CD4-positive, alpha-beta memory T cell (primary cell): ENCODE measurements around the gene TSGA10. TPM values are rescaled to one million over a fixed set of nuclear protein-coding genes. Genes with fewer than 3 reads are reported as not detected.
"Not testable (repeated sequence)": the region's sequence is repeated elsewhere in the genome, so short reads cannot be mapped to it uniquely, and the experiment has no call there.

ENCODE experiments used
- CTCF ChIA-PET: fragments of 350-600 bp; sonication (Branson Sonifier 250); formaldehyde crosslinking; loops from one replicate; lab custom pipeline; 2021; ENCODE audit warnings: inconsistent platforms; ENCODE audit not compliant: partially characterized antibody; lab: Charles Lee
- POLR2A ChIA-PET: fragments of 350-600 bp; sonication (Branson Sonifier 250); formaldehyde crosslinking; loops from one replicate; lab custom pipeline; 2021; ENCODE audit not compliant: partially characterized antibody; lab: Charles Lee
- DNase-seq, 5 donors: peaks; one replicate each; pipeline versions ENCODE4 v3.0.0 to v3.0.0-alpha.2; 2020 to 2022; ENCODE audit warnings: mixed read lengths in 1 of 5
- H3K27ac ChIP-seq: one replicate; pipeline ENCODE4 v1.7.0; 2013; ENCODE audit warnings: low read depth, low read length
- H3K27me3 ChIP-seq: 2 replicates; pipeline ENCODE4 v1.7.0; 2013; ENCODE audit warnings: mild to moderate bottlenecking, low read length, moderate library complexity; ENCODE audit not compliant: insufficient read depth
- H3K36me3 ChIP-seq: 2 replicates; pipeline ENCODE4 v1.7.0; 2013; ENCODE audit warnings: mild to moderate bottlenecking, low read length, moderate library complexity; ENCODE audit not compliant: insufficient read depth
- H3K4me1 ChIP-seq: 2 replicates; pipeline ENCODE4 v1.7.0; 2013; ENCODE audit warnings: mild to moderate bottlenecking, low read length, moderate library complexity; ENCODE audit not compliant: insufficient read depth
- H3K4me3 ChIP-seq, 2 donors: one replicate each; pipeline ENCODE4 v1.7.0; 2013; ENCODE audit warnings: low read length in 2 of 2, mild to moderate bottlenecking in 1 of 2
- H3K9me3 ChIP-seq, 2 donors: one replicate each; pipeline ENCODE4 v1.7.0; 2013; ENCODE audit warnings: low read length in 2 of 2, control low read depth in 1 of 2; ENCODE audit not compliant: control insufficient read depth in 1 of 2
- H3K27ac Mint-ChIP-seq, 7 donors: one replicate each; pipeline ENCODE4 v1.8.0; 2020 to 2021; ENCODE audit warnings: mixed read lengths in 7 of 7, mild to moderate bottlenecking in 6 of 7, inconsistent platforms in 3 of 7, moderate library complexity in 3 of 7
- H3K27me3 Mint-ChIP-seq, 2 donors: one replicate each; pipeline ENCODE4 v1.8.0; 2020 to 2021; ENCODE audit warnings: mixed read lengths in 2 of 2
- H3K36me3 Mint-ChIP-seq, 2 donors: one replicate each; pipeline ENCODE4 v1.8.0; 2020 to 2021; ENCODE audit warnings: mixed read lengths in 2 of 2, inconsistent platforms in 1 of 2, mild to moderate bottlenecking in 1 of 2
- H3K4me1 Mint-ChIP-seq, 4 donors: one replicate each; pipeline ENCODE4 v1.8.0; 2020 to 2021; ENCODE audit warnings: mixed read lengths in 4 of 4, mild to moderate bottlenecking in 1 of 4
- H3K4me3 Mint-ChIP-seq, 8 donors: one replicate each; pipeline ENCODE4 v1.8.0; 2020 to 2021; ENCODE audit warnings: mixed read lengths in 8 of 8, mild to moderate bottlenecking in 7 of 8, moderate library complexity in 6 of 8, inconsistent platforms in 3 of 8
- H3K9me3 Mint-ChIP-seq, 8 donors: one replicate each; pipeline ENCODE4 v1.8.0; 2020 to 2021; ENCODE audit warnings: mixed read lengths in 8 of 8, mild to moderate bottlenecking in 5 of 8, inconsistent platforms in 3 of 8, moderate library complexity in 1 of 8
- intact Hi-C: fragments of 100-400 bp; cut with micrococcal nuclease; formaldehyde crosslinking; loops from one replicate; pipeline ENCODE4 v1.15.1; 2023
- polyA plus RNA-seq, 2 donors: library from polyadenylated mRNA; unstranded; fragments of 300-500 nt; fragmentation: Illumina TruSeq; gene quantifications; one replicate each; pipeline ENCODE4 v1.2.3, GENCODE V29; 2021
- total RNA-seq, 2 experiments: library from RNA; stranded (reverse); gene quantifications; one replicate each; pipeline ENCODE4 v1.2.3, GENCODE V29; 2021

The TSGA10 gene
- total and polyA plus RNA-seq, 4 experiments from 2014 or later: 17.0 to 22.6 (median 19.0) TPM

DNA sequence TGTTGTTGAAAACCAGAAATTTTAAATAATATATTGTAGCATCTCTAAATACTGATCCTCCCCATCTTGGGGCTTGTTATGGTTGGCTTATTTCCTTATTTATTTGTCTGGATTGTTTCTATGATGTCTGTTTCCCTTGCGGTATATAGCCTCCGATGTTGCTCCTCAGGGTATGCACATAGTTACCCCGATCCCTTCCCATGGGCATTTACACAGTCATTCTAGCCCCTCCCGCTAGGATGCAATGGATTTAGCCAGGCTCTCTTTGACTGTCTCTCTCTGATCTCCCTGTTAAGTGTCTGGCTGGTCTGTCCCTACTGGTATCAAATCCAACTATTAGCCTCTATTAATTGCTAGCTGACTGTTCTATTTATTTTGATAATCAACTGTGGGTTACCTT, 126.9 kb downstream of the TSGA10 start:
- Mint-ChIP-seq H3K9me3 (peaks cover 4 to 13% (median 9%) of the 10 kb centered on the region in 8 donors), H3K4me1 (no peaks in the 10 kb centered on the region), H3K27ac (no peak overlapping the region), H3K4me3 (no peak overlapping the region), H3K36me3 (peaks cover 6 to 8% of the 10 kb centered on the region in 2 donors), H3K27me3 (peaks cover 4 to 5% of the 10 kb centered on the region in 2 donors)
- intact Hi-C loops: no loop called here
- ChIA-PET POLR2A (no interaction called here), CTCF (no interaction called here)
- H3K4me1 ChIP-seq: no peaks in the 10 kb centered on the region
- no peak overlapping the region for H3K27ac ChIP-seq
- H3K36me3 ChIP-seq: no peaks in the 10 kb centered on the region
- H3K27me3 ChIP-seq: no peaks in the 10 kb centered on the region
- no peak overlapping the region for H3K4me3 ChIP-seq
- no peak for DNase-seq
- no peaks in the 10 kb centered on the region for H3K9me3 ChIP-seq

DNA sequence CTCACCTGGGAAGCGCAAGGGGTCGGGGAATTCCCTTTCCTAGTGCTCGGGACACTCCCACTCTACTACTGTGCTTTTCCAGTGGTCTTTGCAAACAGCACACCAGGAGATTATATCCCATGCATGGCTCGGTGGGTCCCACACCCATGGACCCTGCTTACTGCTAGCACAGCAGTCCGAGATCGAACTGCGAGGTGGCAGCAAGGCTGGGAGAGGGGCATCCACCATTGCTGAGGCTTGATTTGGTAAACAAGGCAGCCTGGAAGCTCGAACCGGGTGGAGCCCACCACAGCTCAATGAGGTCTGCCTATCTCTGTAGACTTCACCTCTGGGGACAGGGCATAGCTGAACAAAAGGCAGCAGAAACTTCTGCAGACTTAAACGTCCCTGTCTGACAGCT, 154.0 kb downstream of the TSGA10 start:
- Histone ChIP-seq H3K36me3 (no peaks in the 10 kb centered on the region), H3K27me3 (no peaks in the 10 kb centered on the region), H3K9me3 (no peaks in the 10 kb centered on the region), H3K4me3 (no peak overlapping the region), H3K4me1 (no peaks in the 10 kb centered on the region), H3K27ac (no peak overlapping the region)
- POLR2A ChIA-PET: no interaction called here
- Mint-ChIP-seq H3K9me3 (peaks cover 2 to 38% (median 22%) of the 10 kb centered on the region in 8 donors), H3K27ac (no peak overlapping the region), H3K27me3 (peaks cover 2 to 3% of the 10 kb centered on the region in 2 donors), H3K4me1 (no peaks in the 10 kb centered on the region), H3K4me3 (no peak overlapping the region), H3K36me3 (peaks cover 16 to 31% of the 10 kb centered on the region in 2 donors)
- CTCF ChIA-PET: no interaction called here
- intact Hi-C loops: no loop called here
- DNase-seq: no peak

DNA sequence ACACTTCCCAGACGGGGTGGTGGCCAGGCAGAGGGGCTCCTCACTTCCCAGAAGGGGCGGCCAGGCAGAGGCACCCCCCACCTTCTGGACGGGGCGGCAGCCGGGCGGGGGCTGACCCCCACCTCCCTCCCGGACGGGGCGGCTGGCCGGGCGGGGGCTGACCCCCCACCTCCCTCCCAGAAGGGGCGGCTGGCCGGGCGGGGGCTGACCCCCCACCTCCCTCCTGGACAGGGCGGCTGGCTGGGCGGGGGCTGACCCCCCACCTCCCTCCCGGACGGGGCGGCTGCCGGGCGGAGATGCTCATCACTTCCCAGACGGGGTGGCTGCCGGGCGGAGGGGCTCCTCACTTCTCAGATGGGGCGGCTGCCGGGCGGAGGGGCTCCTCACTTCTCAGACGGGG, 166.0 kb downstream of the TSGA10 start:
- H3K4me1 Mint-ChIP-seq, intact Hi-C loops, H3K4me3 ChIP-seq, CTCF ChIA-PET, H3K4me1 ChIP-seq, H3K9me3 ChIP-seq, H3K36me3 Mint-ChIP-seq, H3K9me3 Mint-ChIP-seq, H3K4me3 Mint-ChIP-seq, DNase-seq, H3K36me3 ChIP-seq, H3K27ac ChIP-seq, H3K27me3 Mint-ChIP-seq, H3K27me3 ChIP-seq, POLR2A ChIA-PET, H3K27ac Mint-ChIP-seq: not testable (repeated sequence)

DNA sequence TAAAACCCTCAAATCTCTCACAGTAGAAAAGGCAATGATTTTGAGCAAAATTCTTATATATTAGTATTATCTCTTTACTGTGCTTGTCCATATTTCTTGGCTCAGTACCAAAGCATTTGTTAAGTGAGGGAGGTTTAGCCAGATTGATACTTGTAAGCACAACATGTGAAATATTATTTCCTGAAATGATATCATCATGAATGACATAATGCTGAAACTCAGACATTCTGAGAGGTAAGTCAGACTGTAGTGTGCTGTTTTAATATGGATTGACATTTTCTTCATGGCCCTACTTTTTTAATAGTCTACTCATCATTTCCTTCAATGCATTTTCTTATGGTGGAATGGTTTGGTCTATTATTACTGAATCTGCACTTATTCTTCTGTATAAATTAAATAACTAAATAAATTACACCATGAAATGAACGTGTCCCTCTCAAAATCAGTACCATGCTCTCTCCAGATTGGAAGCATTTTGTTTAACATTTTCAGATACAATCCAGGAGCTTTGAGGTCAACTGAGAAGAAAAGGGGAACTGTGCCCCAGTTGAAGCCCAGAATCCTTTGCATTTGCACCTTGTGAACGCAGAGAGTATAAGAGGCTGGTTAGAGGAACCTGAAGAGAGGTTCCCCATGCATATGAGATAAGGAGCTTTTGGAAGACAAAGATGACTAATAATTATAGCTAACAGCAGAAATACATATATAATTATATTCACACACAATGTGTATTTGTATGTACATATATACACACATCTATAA, 168.7 kb downstream of the TSGA10 start:
- peaks cover 1 to 2% of the 10 kb centered on the region in 2 donors for H3K27me3 Mint-ChIP-seq
- peaks cover 0 to 4% of the 10 kb centered on the region in 2 donors for H3K36me3 Mint-ChIP-seq
- no peaks in the 10 kb centered on the region for H3K4me1 ChIP-seq
- intact Hi-C loops: no loop called here
- no peaks in the 10 kb centered on the region for H3K27me3 ChIP-seq
- DNase-seq: no peak
- no peak overlapping the region for H3K27ac Mint-ChIP-seq
- no peak overlapping the region for H3K27ac ChIP-seq
- ChIA-PET POLR2A (no interaction called here), CTCF (no interaction called here)
- H3K4me3 Mint-ChIP-seq: no peak overlapping the region
- H3K9me3 Mint-ChIP-seq: peaks cover 0 to 9% (median 4%) of the 10 kb centered on the region in 8 donors
- no peaks in the 10 kb centered on the region for H3K4me1 Mint-ChIP-seq
- H3K36me3 ChIP-seq: no peaks in the 10 kb centered on the region
- H3K9me3 ChIP-seq: no peaks in the 10 kb centered on the region
- no peak overlapping the region for H3K4me3 ChIP-seq

DNA sequence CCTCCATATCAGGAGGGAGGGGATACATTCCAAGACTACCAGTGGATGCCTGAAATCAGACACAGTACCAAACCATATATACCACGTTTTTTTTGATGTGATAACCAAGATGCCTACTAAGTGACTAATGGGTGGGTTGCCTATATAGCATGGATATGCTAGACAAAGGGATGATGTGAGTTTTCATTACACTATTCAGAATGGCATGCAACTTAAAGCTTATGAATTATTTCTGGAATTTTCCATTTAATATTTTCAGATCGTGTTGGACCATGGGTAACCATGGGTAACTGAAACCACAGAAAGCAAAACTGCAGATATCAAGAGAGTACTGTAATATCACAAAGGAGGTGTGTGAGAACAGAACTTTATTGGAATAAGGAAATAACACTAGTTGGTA, 179.1 kb downstream of the TSGA10 start:
- H3K27ac ChIP-seq: no peak overlapping the region
- no peaks in the 10 kb centered on the region for H3K4me1 Mint-ChIP-seq
- POLR2A ChIA-PET: interaction anchor here (0.6 kb wide), 1 partner anchor 165 kb away, joined by 3 read pairs; no protein-coding TSS in a partner anchor
- H3K4me3 ChIP-seq: no peak overlapping the region
- no peaks in the 10 kb centered on the region for H3K27me3 ChIP-seq
- CTCF ChIA-PET: no interaction called here
- H3K36me3 ChIP-seq: no peaks in the 10 kb centered on the region
- H3K27ac Mint-ChIP-seq: no peak overlapping the region
- H3K9me3 ChIP-seq: no peaks in the 10 kb centered on the region
- peaks cover 15 to 19% of the 10 kb centered on the region in 2 donors for H3K36me3 Mint-ChIP-seq
- H3K27me3 Mint-ChIP-seq: peaks cover 8 to 9% of the 10 kb centered on the region in 2 donors
- peaks cover 4 to 62% (median 48%) of the 10 kb centered on the region in 8 donors for H3K9me3 Mint-ChIP-seq
- no peak for DNase-seq
- intact Hi-C loops: no loop called here
- H3K4me1 ChIP-seq: no peaks in the 10 kb centered on the region
- H3K4me3 Mint-ChIP-seq: no peak overlapping the region

DNA sequence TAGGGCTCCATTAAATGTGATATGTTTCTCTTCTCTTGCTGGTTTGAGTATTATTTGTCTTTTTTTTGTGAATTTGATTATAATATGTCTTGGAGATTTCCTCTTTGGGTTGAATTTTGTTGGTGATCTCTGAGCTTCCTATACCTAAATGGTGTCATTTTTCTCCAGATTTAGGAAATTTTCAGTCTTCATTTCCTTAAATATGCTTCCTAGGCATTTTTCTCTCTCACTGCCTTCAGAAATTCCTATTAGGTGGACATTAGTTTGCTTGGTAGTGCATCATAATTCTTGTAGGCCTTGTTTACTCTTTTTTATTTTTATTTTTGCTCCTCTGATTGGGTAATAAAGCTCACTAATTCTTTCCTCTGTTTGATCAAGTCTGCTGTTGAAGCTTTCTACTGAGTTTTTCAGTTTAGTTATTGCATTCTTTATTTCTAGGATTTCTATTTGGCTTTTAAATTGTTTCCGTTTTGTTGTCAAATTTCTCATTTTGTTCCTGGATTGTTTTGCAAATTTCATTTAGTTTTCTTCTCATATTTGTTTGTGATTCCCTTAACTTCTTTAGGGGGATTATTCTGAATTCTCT, 182.1 kb downstream of the TSGA10 start:
- no peaks in the 10 kb centered on the region for H3K36me3 ChIP-seq
- CTCF ChIA-PET: no interaction called here
- H3K9me3 ChIP-seq: no peaks in the 10 kb centered on the region
- Mint-ChIP-seq H3K36me3 (peaks cover 12 to 22% of the 10 kb centered on the region in 2 donors), H3K27me3 (peaks cover 14% of the 10 kb centered on the region in 2 donors), H3K4me1 (no peaks in the 10 kb centered on the region), H3K9me3 (peaks cover 7 to 77% (median 66%) of the 10 kb centered on the region in 8 donors), H3K27ac (no peak overlapping the region), H3K4me3 (no peak overlapping the region)
- no peaks in the 10 kb centered on the region for H3K4me1 ChIP-seq
- DNase-seq: no peak
- no peaks in the 10 kb centered on the region for H3K27me3 ChIP-seq
- intact Hi-C loops: no loop called here
- H3K27ac ChIP-seq: no peak overlapping the region
- POLR2A ChIA-PET: no interaction called here
- H3K4me3 ChIP-seq: no peak overlapping the region

DNA sequence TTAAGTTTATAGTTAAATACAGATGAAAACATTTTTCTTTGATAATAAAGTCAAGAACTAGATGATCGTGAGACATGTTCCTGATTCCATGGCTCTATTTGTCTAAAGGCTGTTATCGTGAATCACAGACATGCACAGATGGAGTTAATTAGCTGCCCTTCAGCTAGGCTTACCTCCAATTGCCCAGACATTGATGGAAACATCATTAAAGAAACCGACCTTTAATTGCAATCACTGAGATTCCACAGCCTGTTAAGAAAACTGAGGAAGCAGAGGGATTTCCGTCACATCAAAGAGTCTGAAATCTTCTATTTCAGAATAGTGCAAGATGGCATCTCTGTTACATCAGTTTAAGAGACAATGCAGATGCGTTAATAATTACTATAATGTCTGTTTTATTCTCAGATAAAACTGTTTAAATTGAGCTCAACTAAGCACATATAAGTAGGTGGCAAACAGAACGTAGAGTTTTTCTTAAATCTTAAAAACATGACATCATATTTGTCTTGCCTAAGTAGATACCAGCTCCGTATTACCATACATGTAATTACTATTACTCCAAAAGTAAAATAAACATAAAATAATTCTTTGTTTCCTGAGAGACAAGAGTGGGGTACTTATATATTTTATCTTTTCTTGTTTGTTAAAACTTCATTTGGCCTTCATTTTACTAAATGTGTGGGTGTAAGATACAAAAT, 194.8 kb downstream of the TSGA10 start:
- Mint-ChIP-seq H3K36me3 (no peaks in the 10 kb centered on the region), H3K4me1 (no peaks in the 10 kb centered on the region), H3K4me3 (no peak overlapping the region), H3K27ac (no peak overlapping the region), H3K9me3 (peaks cover 2 to 25% (median 14%) of the 10 kb centered on the region in 8 donors), H3K27me3 (peaks cover 0 to 1% of the 10 kb centered on the region in 2 donors)
- H3K27me3 ChIP-seq: no peaks in the 10 kb centered on the region
- H3K27ac ChIP-seq: no peak overlapping the region
- no peak overlapping the region for H3K4me3 ChIP-seq
- no peak for DNase-seq
- H3K36me3 ChIP-seq: no peaks in the 10 kb centered on the region
- no peaks in the 10 kb centered on the region for H3K9me3 ChIP-seq
- POLR2A ChIA-PET: no interaction called here
- H3K4me1 ChIP-seq: no peaks in the 10 kb centered on the region
- intact Hi-C loops: no loop called here
- CTCF ChIA-PET: no interaction called here
